GM23248 (cell line): ENCODE data around the gene CYGB.

Experiments
- EZH2 ChIP-seq: fragments of 200-600 bp; sonication (generic); IDR thresholded peaks from 2 replicates; pipeline ENCODE4 v1.6.1; 2018; ENCODE audit warnings: antibody characterized with exemption, mild to moderate bottlenecking; ENCODE audit not compliant: insufficient read depth, poor library complexity, severe bottlenecking
- EZH2phosphoT487 ChIP-seq: fragments of 200-600 bp; sonication (generic); IDR thresholded peaks from 2 replicates; pipeline ENCODE4 v1.6.1; 2018; ENCODE audit warnings: antibody characterized with exemption, moderate library complexity, mild to moderate bottlenecking, low read depth; ENCODE audit not compliant: insufficient read depth

DNA sequence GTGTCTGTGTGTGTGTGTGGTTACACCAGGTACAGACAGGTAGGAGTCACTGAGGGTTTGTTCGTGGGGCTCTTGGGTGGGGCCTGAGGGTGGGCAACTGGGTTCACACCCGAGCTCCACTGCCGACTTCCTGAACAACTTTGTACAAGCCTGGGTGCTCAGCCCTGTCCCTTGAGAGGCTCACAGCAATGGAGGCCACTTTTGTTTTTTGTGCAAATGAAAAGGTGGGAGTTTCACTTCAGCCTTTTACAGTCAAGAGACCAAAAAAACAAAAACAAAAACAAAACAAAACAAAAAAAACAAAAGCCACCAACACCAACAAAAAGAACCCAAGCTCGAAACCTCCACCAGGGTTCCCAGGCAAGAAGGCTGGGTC, 38.6 kb downstream of the CYGB start:
- TF ChIP-seq EZH2 (no peak), EZH2phosphoT487 (no peak)
